ENCODE measurements around the gene HMGCR.

HMGCR gene

GRCh38 chr5:75381456-75381855 is 44.4 kb downstream of the HMGCR start:
- DNase-seq (ENCODE audit: low read depth): no peak

DNA sequence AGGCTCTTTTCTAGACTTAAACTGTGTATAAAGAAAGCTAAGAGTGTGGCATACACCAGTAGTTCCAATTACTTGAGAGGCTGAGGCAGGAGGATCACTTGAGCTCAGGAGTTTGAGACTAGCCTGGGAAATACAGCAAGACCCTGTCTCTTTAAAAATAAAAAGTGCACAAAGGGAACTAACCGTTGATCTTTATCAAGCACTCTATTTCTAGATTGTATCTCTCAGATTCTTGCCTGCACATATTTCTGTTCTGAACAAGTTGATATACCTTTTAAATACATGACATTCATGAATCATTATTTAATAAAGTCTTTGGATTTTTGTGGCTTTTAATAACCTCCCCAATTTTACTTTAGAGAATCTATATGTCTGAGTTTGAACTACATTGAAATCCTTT is 47.2 kb downstream of the HMGCR start:
- DNase-seq (ENCODE audit: low read depth): no peak

GRCh38 chr5:75387806-75388205 is 50.8 kb downstream of the HMGCR start:
- DNase-seq (ENCODE audit: low read depth): no peak

- no peak for DNase-seq (ENCODE audit: low read depth)
These were observed 52.4 kb downstream of the HMGCR start for GRCh38 chr5:75389430-75389829.

- DNase-seq (ENCODE audit: low read depth): no peak
These were observed 58.3 kb downstream of the HMGCR start for GRCh38 chr5:75395277-75395676.

DNA sequence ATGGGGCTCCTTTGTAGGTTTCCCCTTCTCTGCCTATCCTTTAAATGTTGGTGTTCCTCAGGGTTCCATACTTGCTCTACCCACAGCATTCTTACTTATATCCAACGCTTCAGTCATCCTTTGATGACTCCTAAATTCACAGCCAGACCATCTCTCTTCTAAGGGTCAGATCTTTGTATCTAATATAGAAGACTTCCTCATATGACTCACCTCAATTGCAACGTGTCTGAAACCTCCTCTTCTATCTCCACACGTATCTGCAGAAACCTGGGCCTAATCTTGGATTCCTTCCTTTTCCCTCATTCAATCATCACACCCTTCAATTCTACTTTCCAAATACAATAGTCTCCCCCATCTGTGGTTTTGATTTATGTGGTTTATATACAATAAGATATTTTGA is 68.3 kb downstream of the HMGCR start:
- no peak for DNase-seq (ENCODE audit: low read depth)
